HG03558 (cell line): Measurements from ENCODE around the gene NPIPB13.
"Not testable (repeated sequence)": the region's sequence is repeated elsewhere in the genome, so short reads cannot be mapped to it uniquely, and the experiment has no call there.

ENCODE experiments used
- ATAC-seq: cut with Tn5 transposase; IDR thresholded peaks from one replicate; pipeline ENCODE4 v1.9.1; 2021; ENCODE audit warnings: moderate number of reproducible peaks; ENCODE audit not compliant: unreplicated experiment; ENCODE audit errors: extremely low read depth

The NPIPB13 gene

DNA sequence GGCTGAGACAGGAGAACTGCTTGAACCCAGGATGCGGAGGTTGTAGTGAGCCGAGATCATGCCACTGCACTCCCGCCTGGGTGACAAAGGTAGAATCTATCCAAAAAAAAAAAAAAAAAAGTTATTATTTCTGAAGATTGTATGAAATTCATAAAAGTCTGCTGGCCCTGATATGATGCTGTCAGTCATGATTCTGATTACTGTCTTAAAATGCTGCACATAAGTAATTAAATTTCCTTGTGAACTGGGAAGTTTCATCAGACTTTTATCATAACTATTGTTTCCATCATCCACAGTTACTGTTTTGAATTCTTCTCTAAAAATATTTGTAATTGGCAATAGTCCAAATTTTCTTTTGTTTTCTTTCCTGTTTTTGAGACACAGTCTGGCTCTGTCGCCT is at the start of gene NPIPB13:
Gene NPIPB13, minus strand, starts transcription at position 101 of the 400 bp plus-strand sequence. CDS start 2,906 bp downstream, outside the sequence.
- ATAC-seq: not testable (repeated sequence)

GRCh38 chr16:30282357-30282756 is 34.1 kb upstream of the NPIPB13 start:
- ATAC-seq: not testable (repeated sequence)

GRCh38 chr16:30278523-30278922 is 30.2 kb upstream of the NPIPB13 start:
- not testable (repeated sequence) for ATAC-seq

DNA sequence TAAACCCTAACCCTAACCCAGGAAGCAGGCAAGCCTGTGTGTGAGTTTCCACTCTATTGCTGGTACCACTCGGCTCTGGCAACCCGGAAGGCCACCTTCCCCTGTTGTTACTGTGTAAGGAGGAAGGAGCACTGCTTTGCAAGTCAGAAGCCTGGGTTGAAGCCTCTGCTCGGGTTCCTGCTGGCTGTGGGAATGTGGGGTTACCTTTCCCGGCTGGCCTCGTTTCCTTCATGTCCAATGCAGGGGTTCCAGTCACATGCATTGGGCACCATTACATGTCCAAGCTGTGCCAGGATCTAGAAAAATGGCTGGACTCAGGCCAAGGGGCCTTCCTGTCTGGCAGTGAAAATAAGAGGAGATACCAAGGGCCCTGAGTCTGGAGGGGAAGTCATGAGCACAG is 31.2 kb downstream of the NPIPB13 start:
- ATAC-seq: not testable (repeated sequence)

DNA sequence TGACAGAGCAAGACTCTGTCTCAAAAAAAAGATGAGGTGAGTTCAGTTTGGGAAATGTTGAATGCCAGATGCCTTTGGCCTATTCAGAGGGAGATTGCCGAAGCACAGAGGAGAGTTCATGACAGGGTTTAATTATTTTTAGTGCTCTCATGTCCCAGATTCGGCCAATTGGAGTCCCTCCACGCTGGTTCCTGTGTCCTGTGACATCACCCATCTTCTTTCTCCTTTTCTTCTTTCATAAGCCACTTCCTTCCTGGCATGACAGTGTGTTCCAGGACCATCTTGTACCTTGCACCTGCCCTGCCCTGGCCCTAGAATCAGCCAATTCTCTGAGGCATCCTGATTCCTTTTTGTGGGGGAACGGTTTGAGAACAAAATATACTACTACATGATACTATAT is 36.9 kb downstream of the NPIPB13 start:
- ATAC-seq: not testable (repeated sequence)

- ATAC-seq: not testable (repeated sequence)
Observed at GRCh38 chr16:30209032-30209431, 39.2 kb downstream of the NPIPB13 start.

GRCh38 chr16:30207063-30207704 is 41.1 kb downstream of the NPIPB13 start:
- ATAC-seq: not testable (repeated sequence)

- not testable (repeated sequence) for ATAC-seq
Observed at GRCh38 chr16:30206252-30206651, 42.0 kb downstream of the NPIPB13 start.

- not testable (repeated sequence) for ATAC-seq
Observed at GRCh38 chr16:30205541-30206236, 42.6 kb downstream of the NPIPB13 start.

DNA sequence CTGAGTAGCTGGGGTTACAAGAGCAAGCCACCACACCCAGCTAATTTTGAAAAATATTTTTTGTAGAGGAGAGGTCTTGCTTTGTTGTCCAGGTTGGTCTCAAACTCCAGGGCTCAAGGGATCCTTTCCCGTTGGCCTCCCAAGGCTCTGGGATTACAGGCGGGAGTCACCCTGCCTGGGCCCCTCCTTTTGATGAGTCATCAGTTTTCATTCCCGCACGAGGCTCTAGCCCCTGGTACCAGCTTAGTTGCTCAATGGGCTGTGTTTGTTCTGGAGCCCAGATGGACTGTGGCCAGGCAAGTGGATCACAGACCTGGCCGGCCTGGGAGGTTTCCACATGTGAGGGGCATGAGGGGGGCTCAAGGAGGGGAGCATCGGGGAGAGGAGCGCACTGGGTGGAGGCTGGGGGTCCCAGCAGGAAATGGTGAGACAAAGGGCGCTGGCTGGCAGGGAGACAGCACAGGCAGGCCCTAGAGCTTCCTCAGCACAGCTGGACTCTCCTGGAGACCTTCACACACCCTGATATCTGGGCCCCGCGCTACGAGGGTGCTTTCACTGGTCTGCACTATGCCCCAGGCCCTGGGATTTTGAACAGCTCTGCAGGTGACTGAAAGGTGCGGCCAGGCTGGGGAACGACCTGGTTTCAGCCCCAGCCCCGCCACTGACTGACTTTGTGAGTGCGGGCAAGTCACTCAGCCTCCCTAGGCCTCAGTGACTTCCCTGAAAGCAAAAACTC is 48.5 kb downstream of the NPIPB13 start:
- not testable (repeated sequence) for ATAC-seq

GRCh38 chr16:30199049-30199448 is 49.2 kb downstream of the NPIPB13 start, which contains the start of gene SULT1A3:
TSS of gene SULT1A3 (plus strand) at chr16:30199255. CDS start at chr16:30200729, 1,474 bp downstream.
- ATAC-seq: not testable (repeated sequence)
